VCaP (cell line): Measurements from ENCODE around the gene WNT7B.

ENCODE experiments used
- H3K27ac ChIP-seq: fragments of 450-650 bp; 2 replicates; pipeline ENCODE4 v1.5.1; 2017
- CTCF ChIP-seq: fragments of 450-650 bp; conservative IDR thresholded peaks from 2 replicates; pipeline ENCODE4 v1.5.1; 2017; ENCODE audit warnings: mild to moderate bottlenecking, moderate library complexity

Gene WNT7B

GRCh38 chr22:45891021-45891421, 85.9 kb downstream of the WNT7B start:
- no peak overlapping the region for H3K27ac ChIP-seq
- no peak for TF ChIP-seq CTCF

GRCh38 chr22:45890351-45890635, 86.7 kb downstream of the WNT7B start:
- no peak for TF ChIP-seq CTCF
- no peak overlapping the region for H3K27ac ChIP-seq

- no peak overlapping the region for H3K27ac ChIP-seq
- no peak for TF ChIP-seq CTCF
Measured at GRCh38 chr22:45889539-45890350, 87.2 kb downstream of the WNT7B start.

- TF ChIP-seq CTCF, result no peak
- H3K27ac ChIP-seq, result no peak overlapping the region
Measured at GRCh38 chr22:45889093-45889538, 87.8 kb downstream of the WNT7B start.

GRCh38 chr22:45888221-45889092, 88.5 kb downstream of the WNT7B start:
- peak overlapping the region; percentile 45; the same call in 1 of the 2 replicates for H3K27ac ChIP-seq
- no peak for TF ChIP-seq CTCF

GRCh38 chr22:45887202-45888131, 89.5 kb downstream of the WNT7B start:
- peak overlapping the region; percentile 45; the same call in 1 of the 2 replicates for H3K27ac ChIP-seq
- TF ChIP-seq CTCF, result no peak
